GM23338 (cell line): ENCODE results near the gene F8A3. TPM values are rescaled to one million over a fixed set of nuclear protein-coding genes. Genes with fewer than 3 reads are reported as not detected.
"Not testable (repeated sequence)": the region's sequence is repeated elsewhere in the genome, so short reads cannot be mapped to it uniquely, and the experiment has no call there.

Source experiments
- ATAC-seq: fragments of 200-7000 bp; cut with Tn5 transposase; 3 replicates; pipeline ENCODE4 v1.9.1; 2020
- DNase-seq: peaks from one replicate; pipeline ENCODE4 v3.0.0-alpha.2; 2015; ENCODE audit warnings: low spot score
- H2AFZ ChIP-seq: fragments of 200-600 bp; sonication (generic); 2 replicates; pipeline ENCODE4 v1.8.0; 2016; ENCODE audit warnings: antibody characterized with exemption, mild to moderate bottlenecking, moderate library complexity
- H3F3A ChIP-seq: fragments of 200-600 bp; sonication (generic); replicated peaks from 2 replicates; pipeline ENCODE4 v1.8.0; 2017; ENCODE audit warnings: antibody characterized with exemption, mixed run types, low read depth
- H3K27ac ChIP-seq: fragments of 200-600 bp; sonication (generic); 2 replicates; pipeline ENCODE4 v1.6.1; 2016; ENCODE audit warnings: low read depth
- H3K27me3 ChIP-seq: fragments of 200-600 bp; sonication (generic); 2 replicates; pipeline ENCODE4 v1.8.0; 2016; ENCODE audit warnings: mild to moderate bottlenecking, mixed run types, moderate library complexity; ENCODE audit not compliant: insufficient read depth
- H3K36me3 ChIP-seq: fragments of 200-600 bp; sonication (generic); 2 replicates; pipeline ENCODE4 v1.8.0; 2016; ENCODE audit warnings: mild to moderate bottlenecking; ENCODE audit not compliant: insufficient read depth
- H3K4me1 ChIP-seq: fragments of 200-600 bp; sonication (generic); 2 replicates; pipeline ENCODE4 v1.8.0; 2016; ENCODE audit warnings: mild to moderate bottlenecking, moderate library complexity; ENCODE audit not compliant: insufficient read depth
- H3K4me2 ChIP-seq: fragments of 200-600 bp; sonication (generic); 2 replicates; pipeline ENCODE4 v1.7.1; 2017; ENCODE audit warnings: mixed run types
- H3K4me3 ChIP-seq: fragments of 200-600 bp; sonication (generic); 2 replicates; pipeline ENCODE4 v1.6.1; 2016; ENCODE audit warnings: mixed run types
- H3K79me2 ChIP-seq: fragments of 200-600 bp; sonication (generic); replicated peaks from 2 replicates; pipeline ENCODE4 v1.8.0; 2017; ENCODE audit warnings: mild to moderate bottlenecking; ENCODE audit not compliant: insufficient read depth
- H3K9me2 ChIP-seq: fragments of 200-600 bp; sonication (generic); 2 replicates; pipeline ENCODE4 v1.8.0; 2017; ENCODE audit not compliant: insufficient read depth
- H4K20me1 ChIP-seq: fragments of 200-600 bp; sonication (generic); replicated peaks from 2 replicates; pipeline ENCODE4 v1.8.0; 2017; ENCODE audit warnings: mild to moderate bottlenecking; ENCODE audit not compliant: insufficient read depth
- H3K27ac Mint-ChIP-seq: 2 replicates; pipeline ENCODE4 v1.8.0; 2020; ENCODE audit warnings: inconsistent platforms, mild to moderate bottlenecking, moderate library complexity, mixed read lengths
- H3K27me3 Mint-ChIP-seq: 3 replicates; pipeline ENCODE4 v1.8.0; 2022; ENCODE audit warnings: low read depth, mild to moderate bottlenecking, moderate library complexity, mixed read lengths, inconsistent platforms; ENCODE audit not compliant: insufficient read depth, poor library complexity
- H3K36me3 Mint-ChIP-seq: 3 replicates; pipeline ENCODE4 v1.8.0; 2021; ENCODE audit warnings: low read depth, mild to moderate bottlenecking, inconsistent platforms, moderate library complexity, mixed read lengths
- H3K4me1 Mint-ChIP-seq: 3 replicates; pipeline ENCODE4 v1.8.0; 2020; ENCODE audit warnings: mild to moderate bottlenecking, inconsistent platforms, mixed read lengths
- H3K4me3 Mint-ChIP-seq: 3 replicates; pipeline ENCODE4 v1.8.0; 2021; ENCODE audit warnings: moderate library complexity, mild to moderate bottlenecking, inconsistent platforms, mixed read lengths
- H3K9me3 Mint-ChIP-seq: 3 replicates; pipeline ENCODE4 v1.8.0; 2020; ENCODE audit warnings: moderate library complexity, mild to moderate bottlenecking, inconsistent platforms, mixed read lengths
- CREB1 ChIP-seq: fragments of 250-450 bp; sonication (Bioruptor Pico); IDR thresholded peaks from 2 replicates; pipeline ENCODE4 v1.5.0; 2020; ENCODE audit warnings: low read depth, mild to moderate bottlenecking, moderate library complexity
- POLR2AphosphoS5 ChIP-seq: IDR thresholded peaks from 2 replicates; pipeline ENCODE4 v1.6.1; 2016; ENCODE audit warnings: antibody characterized with exemption, low read depth
- ZNF331 ChIP-seq: fragments of 250-450 bp; sonication (Bioruptor Pico); IDR thresholded peaks from 2 replicates; pipeline ENCODE4 v1.5.0; 2020; ENCODE audit warnings: low read depth, mild to moderate bottlenecking, moderate library complexity
- ZNF462 ChIP-seq: fragments of 250-450 bp; sonication (Bioruptor Pico); IDR thresholded peaks from 2 replicates; pipeline ENCODE4 v1.5.0; 2020; ENCODE audit warnings: mild to moderate bottlenecking, moderate library complexity
- polyA plus RNA-seq: library from polyadenylated mRNA; unstranded; fragments of >200 nt; fragmentation: Nextera tagmentation; extraction: Ambion mirVana; gene quantifications from 2 replicates; pipeline ENCODE4 v1.2.1, GENCODE V29; 2016
- total RNA-seq: library from RNA; depleted of rRNA; stranded (reverse); fragments of >200 nt; shearing (Covaris generic); gene quantifications from 2 replicates; pipeline ENCODE4 v1.2.3, GENCODE V29; 2014

F8A3 gene
- total and polyA plus RNA-seq, 2 experiments from 2014 or later, result 0.87 TPM; not detected in 1

- H3K27ac ChIP-seq, H3K27ac Mint-ChIP-seq, H3K4me1 Mint-ChIP-seq, H3K4me3 ChIP-seq, H3F3A ChIP-seq, H3K9me3 Mint-ChIP-seq, H2AFZ ChIP-seq, H3K79me2 ChIP-seq, H3K36me3 Mint-ChIP-seq, DNase-seq, H3K36me3 ChIP-seq, H3K27me3 Mint-ChIP-seq, ATAC-seq, H4K20me1 ChIP-seq, H3K4me1 ChIP-seq, H3K4me2 ChIP-seq, H3K9me2 ChIP-seq, H3K4me3 Mint-ChIP-seq, H3K27me3 ChIP-seq: not testable (repeated sequence)
These were observed 2.1 kb upstream of the F8A3 start for GRCh38 chrX:155460501-155460900.

GRCh38 chrX:155457761-155458447, 516 bp downstream of the F8A3 start:
- not testable (repeated sequence) for H3K9me2 ChIP-seq, H3K27ac Mint-ChIP-seq, DNase-seq, H2AFZ ChIP-seq, H3K9me3 Mint-ChIP-seq, H3K27me3 ChIP-seq, H3K4me2 ChIP-seq, H3K4me3 Mint-ChIP-seq, H3K27ac ChIP-seq, H3K4me3 ChIP-seq, H3F3A ChIP-seq, H3K36me3 ChIP-seq, H3K4me1 Mint-ChIP-seq, H4K20me1 ChIP-seq, H3K4me1 ChIP-seq, H3K36me3 Mint-ChIP-seq, H3K79me2 ChIP-seq, H3K27me3 Mint-ChIP-seq
- ATAC-seq, result peak; percentile 69

DNA sequence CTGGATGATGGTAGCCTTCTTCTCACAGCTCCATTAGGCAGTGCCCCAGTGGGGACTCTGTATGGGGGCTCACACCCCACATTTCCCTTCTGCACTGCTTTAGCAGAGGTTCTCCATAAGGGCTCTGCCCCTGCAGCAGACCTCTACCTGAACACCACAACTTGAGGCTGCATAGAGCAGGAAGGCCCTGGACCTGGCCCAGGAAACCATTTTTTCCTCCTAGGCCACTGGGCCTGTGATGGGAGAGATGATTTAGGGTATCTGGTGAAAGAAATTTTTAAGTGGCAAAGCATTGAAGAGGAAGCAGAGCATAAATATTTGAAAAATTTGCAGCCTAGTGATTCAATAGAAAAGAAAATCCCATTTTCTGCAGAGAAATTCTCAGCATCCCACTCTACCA, 17.3 kb downstream of the F8A3 start:
- TF ChIP-seq POLR2AphosphoS5 (no peak), ZNF462 (CRISPR knock-in tag) (no peak), CREB1 (no peak), ZNF331 (CRISPR knock-in tag) (no peak)
- H3K9me3 Mint-ChIP-seq, result peaks cover 50% of the 10 kb centered on the region

More for the DNA sequence above, 17.3 kb downstream of the F8A3 start:
- H3K27me3 ChIP-seq, result no peaks in the 10 kb centered on the region
- H3K27ac ChIP-seq, result no peak overlapping the region
- no peak overlapping the region for H3K27ac Mint-ChIP-seq
- no peaks in the 10 kb centered on the region for H3F3A ChIP-seq
- no peaks in the 10 kb centered on the region for H3K79me2 ChIP-seq
- DNase-seq (no peak), ATAC-seq (no peak)
- no peak overlapping the region for H3K4me2 ChIP-seq
- H3K36me3 ChIP-seq, result no peaks in the 10 kb centered on the region
- no peaks in the 10 kb centered on the region for H3K4me1 ChIP-seq
- no peak overlapping the region for H2AFZ ChIP-seq
- H3K4me3 ChIP-seq, result no peak overlapping the region
- H4K20me1 ChIP-seq, result no peaks in the 10 kb centered on the region
- no peaks in the 10 kb centered on the region for H3K4me1 Mint-ChIP-seq
- H3K36me3 Mint-ChIP-seq, result peaks cover 12% of the 10 kb centered on the region; the same call in 2 of the 3 replicates
- no peaks in the 10 kb centered on the region for H3K9me2 ChIP-seq
- no peak overlapping the region for H3K4me3 Mint-ChIP-seq
- no peaks in the 10 kb centered on the region for H3K27me3 Mint-ChIP-seq
